Tibial nerve (tissue), 4 donors: ENCODE measurements around the gene PDRG1. TPM values are rescaled to one million over a fixed set of nuclear protein-coding genes. Genes with fewer than 3 reads are reported as not detected.

Experiments
- DNase-seq, 2 donors: peaks; one replicate each; pipeline ENCODE4 v3.0.0-alpha.2; 2019; ENCODE audit warnings: low spot score in 2 of 2
- H3K27ac ChIP-seq, 4 donors: fragments of 200-600 bp; sonication (generic) in 3 of 4; one replicate each; pipeline ENCODE4 v1.5.1; 2017 to 2019; ENCODE audit warnings: mild to moderate bottlenecking in 1 of 4
- H3K27me3 ChIP-seq, 2 donors: fragments of 200-600 bp; sonication (generic) in 1 of 2; one replicate each; pipeline versions ENCODE4 v1.5.1 to v1.6.0; 2017 to 2019
- H3K36me3 ChIP-seq, 3 donors: fragments of 200-600 bp; sonication (generic); one replicate each; pipeline ENCODE4 v1.5.1; 2018 to 2019
- H3K4me1 ChIP-seq, 4 donors: fragments of 200-600 bp; sonication (generic) in 3 of 4; one replicate each; pipeline ENCODE4 v1.5.1; 2017 to 2019
- H3K4me3 ChIP-seq, 4 donors: fragments of 200-600 bp; sonication (generic) in 3 of 4; one replicate each; pipeline ENCODE4 v1.5.1; 2017 to 2019; ENCODE audit warnings: mild to moderate bottlenecking in 1 of 4, moderate library complexity in 1 of 4
- H3K9me3 ChIP-seq, 4 donors: fragments of 200-600 bp; sonication (generic) in 3 of 4; one replicate each; pipeline ENCODE4 v1.5.1; 2017 to 2019
- CTCF ChIP-seq, 5 experiments: fragments of 200-600 bp in 3 of 5; fragments of 450-650 bp in 2 of 5; sonication (generic) in 3 of 5; IDR thresholded peaks; one replicate each; pipeline ENCODE4 v1.5.1; 2016 to 2019; ENCODE audit warnings: antibody characterized with exemption in 5 of 5, mild to moderate bottlenecking in 3 of 5, moderate library complexity in 2 of 5
- EP300 ChIP-seq, 2 donors: sonication (generic); formaldehyde crosslinking; IDR thresholded peaks; one replicate each; pipeline ENCODE4 v1.6.1; 2017; ENCODE audit warnings: antibody characterized with exemption in 2 of 2, mild to moderate bottlenecking in 1 of 2
- POLR2A ChIP-seq, 2 donors: fragments of 450-650 bp; IDR thresholded peaks; one replicate each; pipeline ENCODE4 v1.6.1; 2017; ENCODE audit warnings: antibody characterized with exemption in 2 of 2, mild to moderate bottlenecking in 2 of 2, moderate library complexity in 2 of 2
- WGBS, 2 donors: methylation state at CpG; one replicate each; pipeline ENCODE4 v1.1.5; 2018; 5-methylcytosine and 5-hydroxymethylcytosine counted together
- small RNA-seq: library from RNA; depleted of rRNA; stranded (forward); fragments of <200 nt; gene quantifications from one replicate; pipeline ENCODE3, GENCODE V24; 2016
- total RNA-seq, 4 donors: library from RNA; depleted of rRNA; stranded (reverse); fragments of >200 nt; gene quantifications; one replicate each; pipeline ENCODE4 v1.1.0, GENCODE V29; 2016

PDRG1 gene
- total RNA-seq, 4 donors from 2014 or later, result 9.6 to 15.7 (median 11.0) TPM

GRCh38 chr20:31894980-31895675, 56.7 kb downstream of the PDRG1 start:
- WGBS, 2 donors, result 25 to 29% methylated on average over 8 of the region's 8 CpGs
- no peak overlapping the region for H3K4me3 ChIP-seq
- peaks cover 0 to 14% (median 2%) of the 10 kb centered on the region in 4 donors for H3K4me1 ChIP-seq
- no peaks in the 10 kb centered on the region for H3K9me3 ChIP-seq
- TF ChIP-seq POLR2A (IDR thresholded peaks at IDR 0.05) (peak in 1 of 2 donors; percentile 40), EP300 (IDR thresholded peaks at IDR 0.05) (peak in 1 of 2 donors; percentile 71), CTCF (IDR thresholded peaks at IDR 0.05) (no peak)
- H3K27me3 ChIP-seq, result no peaks in the 10 kb centered on the region
- H3K27ac ChIP-seq, result peak overlapping the region; percentile 50 to 92 (median 75)
- no peaks in the 10 kb centered on the region for H3K36me3 ChIP-seq
- peak; percentile 52 to 88 for DNase-seq

Small RNA genes lying within 50 kb of the gene (small RNA-seq; reads per million reads assigned to genes)
- not detected for gene RNU1-94P

Other genes starting within 250 kb of the PDRG1 start
- 100 to 1,000 TPM; 105 to 138 (median 119) TPM for gene BCL2L1, start 229.2 kb downstream of the PDRG1 start, total RNA-seq
- gene TPX2, start 212.8 kb downstream of the PDRG1 start, total RNA-seq, result 1 to 10 TPM in 1 of 4 donors, under 1 TPM in 3; 0.21 to 2.7 (median 0.40) TPM
- 1 to 10 TPM in 1 of 4 donors, under 1 TPM in 1, not detected in 2; 0.66 to 1.3 TPM for gene MYLK2, start 132.7 kb downstream of the PDRG1 start, total RNA-seq
- gene FOXS1, start 106.4 kb downstream of the PDRG1 start, total RNA-seq, result 10 to 100 TPM in 1 of 4 donors, 1 to 10 TPM in 3; 3.0 to 11.8 (median 8.0) TPM
- 10 to 100 TPM; 31.8 to 61.3 (median 44.6) TPM for gene DUSP15, start 81.5 kb downstream of the PDRG1 start, total RNA-seq
- 1 to 10 TPM; 2.8 to 3.7 (median 3.1) TPM for gene TTLL9, start 81.4 kb downstream of the PDRG1 start, total RNA-seq
- gene XKR7, start 16.1 kb upstream of the PDRG1 start, total RNA-seq, result not detected
- gene CCM2L, start 58.4 kb upstream of the PDRG1 start, total RNA-seq, result 10 to 100 TPM in 3 of 4 donors, 1 to 10 TPM in 1; 5.4 to 14.2 (median 13.6) TPM
- gene HCK, start 100.2 kb upstream of the PDRG1 start, total RNA-seq, result 10 to 100 TPM; 10.5 to 47.4 (median 13.7) TPM
- gene TM9SF4, start 157.7 kb upstream of the PDRG1 start, total RNA-seq, result 10 to 100 TPM; 23.1 to 40.5 (median 28.8) TPM